HG02642 (cell line): ENCODE data around the gene FHOD3.

ENCODE experiments used
- ATAC-seq: cut with Tn5 transposase; IDR thresholded peaks from one replicate; pipeline ENCODE4 v1.9.1; 2021; ENCODE audit warnings: mild to moderate bottlenecking; ENCODE audit not compliant: unreplicated experiment, poor library complexity

Gene FHOD3

DNA sequence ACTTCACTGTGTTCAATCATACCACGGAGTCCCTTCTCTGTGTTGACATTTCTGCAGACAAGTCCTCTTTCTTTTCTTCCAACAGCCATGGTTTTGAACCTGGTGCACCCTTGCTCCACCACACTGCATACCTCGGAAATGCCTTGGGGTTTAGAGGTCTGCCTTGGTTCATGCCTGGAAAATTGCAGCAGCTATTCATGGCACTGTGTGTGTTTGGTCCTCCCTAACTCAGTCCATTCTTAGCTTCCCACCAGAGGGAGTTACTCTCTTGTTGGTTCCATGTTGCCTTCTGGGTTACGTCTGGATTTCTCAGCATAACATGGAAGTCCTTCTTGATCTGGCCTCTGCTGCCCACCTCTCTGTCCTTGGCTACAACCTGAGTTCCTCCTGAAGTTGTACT is 206.0 kb downstream of the FHOD3 start:
- no peak for ATAC-seq

GRCh38 chr18:36504928-36505327 is 207.4 kb downstream of the FHOD3 start:
- no peak for ATAC-seq

- no peak for ATAC-seq
Observed at GRCh38 chr18:36505665-36506064, 208.2 kb downstream of the FHOD3 start.

- no peak for ATAC-seq
Observed at GRCh38 chr18:36509646-36510197, 212.2 kb downstream of the FHOD3 start.

DNA sequence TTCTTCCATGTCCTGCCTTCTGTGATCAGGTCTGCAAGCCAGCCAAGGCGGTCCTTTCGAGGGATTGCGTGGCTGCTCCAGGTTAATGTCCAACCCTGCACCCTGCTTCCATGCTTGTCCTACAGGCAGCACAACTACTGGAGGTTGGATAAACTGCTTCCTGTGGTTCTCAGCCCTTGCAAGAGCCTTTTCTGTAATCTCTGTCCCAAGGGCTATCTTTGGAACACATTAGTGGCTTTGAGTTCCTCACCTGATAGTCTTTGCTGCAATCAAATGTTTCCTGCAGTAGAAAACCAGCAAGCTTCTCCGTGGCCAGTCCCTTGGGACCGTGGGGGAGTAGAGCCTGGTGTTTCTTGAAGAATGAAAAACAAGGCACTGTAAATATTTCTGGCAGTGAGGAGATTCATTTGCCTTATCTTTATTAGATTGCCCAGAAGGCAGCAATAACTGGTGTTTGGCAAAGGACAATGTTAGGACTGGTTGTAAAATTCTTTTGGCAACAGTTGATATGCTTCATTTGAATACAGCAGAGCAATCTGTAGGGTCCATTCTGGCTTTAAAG is 214.4 kb downstream of the FHOD3 start:
- no peak for ATAC-seq

- ATAC-seq: no peak
Observed at GRCh38 chr18:36513556-36513955, 216.0 kb downstream of the FHOD3 start.

GRCh38 chr18:36514778-36515177 is 217.3 kb downstream of the FHOD3 start:
- no peak for ATAC-seq

DNA sequence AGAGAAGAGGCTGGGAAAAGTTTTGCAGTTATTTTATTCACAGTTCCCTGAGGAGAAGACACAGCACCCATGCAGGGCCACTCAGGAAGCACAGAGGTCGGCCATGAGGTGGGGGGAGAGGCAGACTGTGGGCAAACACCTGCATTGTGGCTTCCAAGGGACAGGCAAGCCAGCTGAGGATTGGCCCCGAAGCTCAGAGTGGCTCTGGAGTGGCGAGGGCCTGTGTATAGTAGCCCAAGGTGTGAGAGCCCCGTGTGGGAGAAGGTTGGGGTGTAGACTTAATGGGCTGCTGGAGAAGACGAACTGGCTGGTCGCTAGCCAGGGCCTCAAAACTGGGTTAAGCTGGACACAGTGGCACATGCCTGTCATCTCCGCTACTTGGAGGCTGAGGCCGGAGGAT is 218.7 kb downstream of the FHOD3 start:
- ATAC-seq: no peak

DNA sequence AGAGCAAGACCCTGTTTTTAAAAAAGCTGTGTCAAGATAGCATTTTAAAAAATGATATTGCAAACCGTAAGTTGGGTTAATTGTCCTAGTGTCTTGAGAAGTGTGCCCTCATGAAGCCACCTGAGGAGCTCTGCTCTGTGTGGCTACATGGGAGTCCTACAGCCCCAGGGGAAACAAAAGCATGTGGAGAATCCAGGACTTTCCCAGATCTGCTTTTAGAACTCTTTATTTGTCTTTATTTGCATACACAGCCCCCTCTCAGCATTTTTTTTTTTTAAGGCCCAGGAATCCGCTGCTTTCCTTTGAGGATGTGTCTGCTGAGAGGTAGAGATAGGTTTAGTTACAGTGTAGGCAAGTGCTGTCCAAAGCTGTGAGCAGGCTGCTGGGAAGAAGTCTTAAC is 219.2 kb downstream of the FHOD3 start:
- ATAC-seq: no peak

GRCh38 chr18:36518839-36519238 is 221.3 kb downstream of the FHOD3 start:
- ATAC-seq: no peak

DNA sequence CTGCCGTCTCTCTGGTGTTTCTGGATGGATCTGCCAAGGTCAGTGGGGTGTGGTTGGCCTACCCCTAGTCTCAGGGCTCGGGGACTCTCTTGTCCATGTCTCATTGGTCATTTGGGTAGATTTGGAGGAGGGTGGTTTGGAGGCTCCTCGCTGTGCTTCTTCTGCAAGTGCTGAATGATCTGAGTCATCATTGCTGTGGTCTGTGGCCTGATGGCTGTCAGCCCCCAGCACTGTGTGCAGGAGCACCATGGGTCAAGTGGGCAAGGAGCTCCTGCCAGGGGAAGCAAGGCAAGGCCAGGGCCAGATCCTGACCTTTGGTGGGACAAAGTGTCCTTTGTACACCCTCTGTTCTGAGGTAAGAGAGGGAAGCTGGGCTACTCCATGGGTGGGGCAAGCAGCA is 221.8 kb downstream of the FHOD3 start:
- ATAC-seq: no peak

DNA sequence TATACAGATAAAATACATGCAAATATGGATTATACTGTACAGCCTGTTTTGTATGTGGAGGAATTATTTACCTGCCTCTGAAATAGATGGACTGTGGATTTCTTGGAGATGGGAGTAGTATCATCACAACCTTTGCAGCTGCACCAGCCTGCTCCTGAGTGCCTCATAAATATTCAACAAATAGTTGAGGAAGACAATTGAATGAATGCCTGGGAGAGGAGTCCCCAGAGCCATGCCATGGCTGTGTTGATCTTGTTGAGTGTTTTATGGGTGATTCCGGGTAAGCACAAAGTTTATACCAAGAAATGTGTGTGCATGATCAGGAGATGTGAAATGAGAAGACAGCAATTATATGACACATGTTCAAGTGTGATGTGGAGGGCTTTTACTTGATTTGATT is 225.0 kb downstream of the FHOD3 start:
- no peak for ATAC-seq

DNA sequence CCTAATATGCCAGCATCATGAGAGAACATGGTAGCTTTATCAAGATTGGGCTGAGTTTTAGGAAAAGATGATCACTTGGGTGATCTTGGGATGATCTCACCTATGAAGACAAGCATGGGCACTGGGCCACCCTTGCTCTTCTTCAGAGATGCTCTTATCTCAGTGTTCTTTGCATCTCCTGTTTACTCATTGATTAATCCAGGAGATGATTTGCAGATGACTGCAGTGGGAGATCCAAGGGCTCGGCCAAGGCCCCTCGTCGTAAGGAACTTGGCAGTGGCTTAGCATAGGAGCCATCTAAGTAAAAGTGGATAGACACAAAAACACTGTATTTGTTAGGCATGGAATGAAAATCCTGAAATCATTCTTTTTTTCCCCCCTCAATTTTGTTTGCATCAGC is 228.4 kb downstream of the FHOD3 start:
- ATAC-seq: no peak

- no peak for ATAC-seq
Observed at GRCh38 chr18:36526611-36527010, 229.1 kb downstream of the FHOD3 start.

GRCh38 chr18:36527051-36527450 is 229.5 kb downstream of the FHOD3 start:
- ATAC-seq: no peak

DNA sequence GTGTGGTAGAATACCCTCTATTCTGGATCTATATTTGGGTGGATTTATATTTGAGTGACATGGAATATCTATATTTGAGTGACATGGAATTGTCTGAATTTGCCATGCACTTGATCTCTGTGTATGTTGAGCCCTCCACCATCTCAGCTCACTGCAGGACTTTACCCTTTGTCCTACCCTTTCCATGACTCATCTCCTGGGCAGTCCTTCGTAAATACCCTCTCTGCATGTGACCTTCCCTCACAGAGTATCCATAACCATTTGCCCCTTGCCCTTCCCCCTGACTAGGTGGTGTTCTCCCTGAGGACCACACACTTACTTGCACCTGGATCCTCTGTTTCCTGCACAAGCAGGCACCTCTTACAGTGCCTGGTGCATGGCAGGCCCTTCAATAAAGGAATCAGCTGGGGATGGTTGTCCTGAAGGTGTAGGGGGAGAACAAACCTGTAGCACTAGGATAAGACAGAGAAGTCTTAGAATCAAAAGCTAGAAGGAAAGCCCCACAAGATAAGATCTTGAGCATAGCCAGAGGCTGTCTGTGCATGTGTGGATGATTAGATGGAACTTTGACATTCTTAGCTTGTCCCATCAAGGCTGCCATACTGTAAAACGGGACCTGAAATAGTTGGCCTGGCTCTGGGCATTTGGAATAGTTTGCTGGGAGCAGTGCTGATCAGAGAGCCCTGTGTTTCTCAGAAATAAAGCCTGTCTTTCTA is 230.4 kb downstream of the FHOD3 start:
- ATAC-seq: no peak

DNA sequence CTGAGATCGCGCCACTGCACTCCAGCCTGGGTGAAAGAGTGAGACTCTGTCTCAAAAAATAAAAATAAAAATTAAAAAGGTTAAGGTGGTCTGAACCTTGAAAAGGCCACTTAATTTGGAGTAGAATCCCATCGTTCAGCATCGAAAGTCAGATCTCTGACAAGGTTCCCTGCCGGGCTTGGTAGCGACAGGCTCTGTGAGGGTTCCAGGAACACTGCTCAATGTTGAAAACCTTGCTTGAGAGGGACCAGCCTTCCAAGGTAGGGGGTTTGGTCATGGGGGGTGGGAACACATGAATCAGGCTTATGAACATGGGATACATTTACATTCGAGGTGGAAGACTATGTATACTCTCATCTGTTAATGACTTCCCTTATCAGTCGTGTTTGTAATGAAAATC is 232.2 kb downstream of the FHOD3 start:
- no peak for ATAC-seq

DNA sequence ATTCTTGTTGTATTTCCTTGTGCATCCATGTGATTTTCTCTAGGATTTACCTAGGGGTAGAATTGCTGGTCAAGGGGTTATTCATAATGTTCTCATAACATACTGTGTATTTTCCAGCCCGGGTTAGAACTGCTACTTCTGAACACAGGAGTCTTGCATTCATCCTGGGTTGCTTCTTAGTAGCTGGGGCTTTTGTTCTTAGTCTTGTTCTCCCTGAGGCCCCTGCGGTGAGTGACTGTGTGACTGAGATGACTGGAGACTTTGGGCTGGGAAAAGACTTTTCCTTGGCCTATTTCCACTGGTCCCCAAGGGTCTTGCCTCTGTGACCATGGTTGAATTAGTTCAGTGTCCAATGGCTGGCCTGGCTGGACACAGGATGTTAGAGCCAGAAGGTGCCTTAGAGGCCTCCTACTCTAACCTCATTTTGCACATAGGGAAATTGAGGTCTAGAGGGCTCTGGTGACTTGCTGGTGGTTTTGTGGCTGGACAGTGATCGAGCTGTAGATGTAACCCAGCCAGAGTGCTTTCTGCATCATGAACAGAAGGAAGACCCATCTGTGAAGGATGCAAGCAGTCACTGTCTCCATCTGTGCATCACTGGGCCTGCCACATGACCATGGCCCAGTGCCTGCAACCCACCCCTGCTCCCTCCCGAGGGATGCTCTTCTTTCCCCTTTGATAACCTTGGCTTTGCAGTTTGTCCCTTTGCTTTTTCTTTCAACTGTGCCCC is 233.3 kb downstream of the FHOD3 start:
- no peak for ATAC-seq

- ATAC-seq: no peak
Observed at GRCh38 chr18:36531636-36532035, 234.1 kb downstream of the FHOD3 start.

GRCh38 chr18:36532394-36532793 is 234.9 kb downstream of the FHOD3 start:
- ATAC-seq: no peak

DNA sequence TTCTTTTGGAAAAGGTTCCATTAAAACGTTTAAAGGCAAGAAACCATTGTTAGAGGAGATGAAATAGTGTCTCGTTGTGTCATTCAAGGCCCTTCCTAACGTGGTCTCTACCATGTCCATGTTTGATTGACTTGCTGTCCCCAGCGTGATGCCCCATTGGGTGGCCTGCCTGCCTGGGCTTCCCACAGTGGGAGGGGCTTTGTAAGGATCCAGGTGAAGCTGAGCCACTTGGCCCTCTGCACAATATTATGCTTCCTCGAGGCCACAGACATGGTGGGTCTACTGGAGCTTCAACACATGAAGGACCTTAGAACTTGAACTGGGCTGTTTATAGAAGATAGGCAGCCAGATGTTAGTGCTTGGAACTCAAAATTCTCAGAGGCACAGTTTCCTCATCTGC is 235.3 kb downstream of the FHOD3 start:
- no peak for ATAC-seq
